GM21447 (cell line): ENCODE measurements around the gene BHMT2.

Source experiments
- ATAC-seq: cut with Tn5 transposase; IDR thresholded peaks from one replicate; pipeline ENCODE4 v1.9.1; 2021; ENCODE audit not compliant: unreplicated experiment

The BHMT2 gene, protein sequence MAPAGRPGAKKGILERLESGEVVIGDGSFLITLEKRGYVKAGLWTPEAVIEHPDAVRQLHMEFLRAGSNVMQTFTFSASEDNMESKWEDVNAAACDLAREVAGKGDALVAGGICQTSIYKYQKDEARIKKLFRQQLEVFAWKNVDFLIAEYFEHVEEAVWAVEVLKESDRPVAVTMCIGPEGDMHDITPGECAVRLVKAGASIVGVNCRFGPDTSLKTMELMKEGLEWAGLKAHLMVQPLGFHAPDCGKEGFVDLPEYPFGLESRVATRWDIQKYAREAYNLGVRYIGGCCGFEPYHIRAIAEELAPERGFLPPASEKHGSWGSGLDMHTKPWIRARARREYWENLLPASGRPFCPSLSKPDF

DNA sequence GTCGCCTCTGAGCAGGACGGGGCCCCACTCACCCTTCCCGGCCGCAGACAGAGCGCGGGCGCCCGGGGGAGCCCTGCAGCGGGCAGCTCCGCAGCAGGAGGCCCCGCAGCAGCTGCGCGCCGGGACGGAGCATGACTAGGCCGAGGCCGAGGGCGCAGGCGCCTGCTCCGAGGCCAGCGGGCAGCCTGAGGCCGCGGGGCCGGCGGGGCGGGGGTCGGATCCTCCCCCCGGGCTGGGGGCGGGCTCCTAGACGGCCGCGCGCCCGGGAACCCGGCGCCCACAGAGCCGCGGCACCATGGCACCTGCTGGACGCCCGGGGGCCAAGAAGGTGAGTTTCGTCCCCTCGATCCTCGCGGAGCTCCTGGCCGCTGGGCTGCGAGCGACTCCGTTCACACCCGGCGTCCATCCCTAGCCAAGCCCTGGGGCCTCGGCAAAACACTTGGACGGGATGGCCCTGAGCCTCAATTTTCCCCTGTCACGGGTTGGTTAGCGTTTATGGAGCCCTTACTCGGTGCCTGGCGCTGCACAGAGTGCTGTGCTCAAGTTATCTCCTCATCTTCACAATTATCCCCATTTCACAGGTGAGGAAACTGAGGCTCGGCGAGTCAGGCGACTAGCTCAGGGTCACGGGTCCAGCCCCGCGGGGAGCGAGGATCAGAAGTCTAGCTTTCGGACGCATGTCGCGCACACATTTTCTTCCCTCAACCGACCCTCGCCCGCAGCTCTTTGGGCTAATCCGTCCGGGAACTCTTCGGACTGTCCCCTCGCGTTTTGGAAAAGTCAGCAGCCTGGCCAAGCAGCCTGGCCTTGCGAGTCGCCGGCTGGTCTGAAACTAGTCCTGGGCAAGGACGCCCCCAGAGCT, at the start of gene BHMT2, which contains the start of gene DMGDH:
BHMT2 (plus strand) TSS at position 280 of the 862 bp plus-strand sequence; CDS start at position 296, 16 bp downstream.
DMGDH (minus strand) TSS at position 187 of the 862 bp plus-strand sequence; CDS start at position 133, 54 bp downstream.
- ATAC-seq, result no peak

DNA sequence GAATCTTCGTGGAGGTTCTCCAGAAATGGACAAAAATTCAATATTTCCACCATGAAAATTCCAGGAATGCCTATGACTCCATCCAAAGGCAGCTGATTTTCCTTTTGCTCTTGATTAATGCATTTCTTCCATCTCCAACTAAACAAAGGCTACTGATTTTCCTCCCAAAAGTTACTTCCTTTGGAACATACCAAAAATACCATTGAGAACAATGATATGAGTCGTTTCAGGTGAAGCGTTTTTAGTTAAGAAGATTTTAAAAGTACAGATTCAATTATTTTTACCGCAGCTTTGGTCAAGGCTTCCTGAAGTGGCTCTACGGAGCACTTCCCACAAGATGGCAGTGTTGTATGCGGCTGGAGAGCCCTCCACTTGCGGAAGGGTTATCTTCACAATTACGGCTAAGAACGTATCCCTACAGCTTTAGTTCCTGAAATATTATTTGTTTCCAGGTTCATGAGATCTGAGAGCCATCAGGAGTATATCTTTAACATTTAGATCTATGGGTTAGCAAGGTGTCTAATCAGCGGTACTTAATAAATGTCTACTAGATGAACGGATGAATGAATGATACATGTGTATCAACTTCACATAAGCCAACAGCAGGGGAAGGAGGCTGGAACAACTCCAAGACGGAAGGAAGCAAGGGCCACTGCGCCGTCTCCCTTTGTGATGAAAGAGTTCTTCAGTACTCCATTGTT, 48.6 kb upstream of the BHMT2 start:
- peak; percentile 53 for ATAC-seq

DNA sequence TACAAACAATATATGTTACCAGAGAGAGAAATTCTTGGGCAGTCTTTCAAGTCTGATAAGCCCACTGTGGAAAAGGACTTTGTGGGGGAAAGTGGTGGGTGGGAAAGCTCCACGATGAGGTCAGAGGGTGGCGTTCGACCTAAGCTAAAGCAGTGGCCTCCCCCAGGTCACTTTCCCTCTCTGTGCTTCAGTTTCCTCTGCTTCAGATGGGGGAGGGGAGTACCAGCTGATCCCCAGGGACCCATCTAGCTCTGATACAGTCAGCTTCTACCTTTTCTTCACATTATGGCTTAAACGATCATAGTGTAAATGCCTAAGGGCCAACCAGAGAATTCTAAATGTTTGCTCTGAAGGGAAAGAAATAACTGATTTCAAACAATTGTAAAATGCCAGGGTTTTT, 47.8 kb upstream of the BHMT2 start:
- ATAC-seq, result no peak

DNA sequence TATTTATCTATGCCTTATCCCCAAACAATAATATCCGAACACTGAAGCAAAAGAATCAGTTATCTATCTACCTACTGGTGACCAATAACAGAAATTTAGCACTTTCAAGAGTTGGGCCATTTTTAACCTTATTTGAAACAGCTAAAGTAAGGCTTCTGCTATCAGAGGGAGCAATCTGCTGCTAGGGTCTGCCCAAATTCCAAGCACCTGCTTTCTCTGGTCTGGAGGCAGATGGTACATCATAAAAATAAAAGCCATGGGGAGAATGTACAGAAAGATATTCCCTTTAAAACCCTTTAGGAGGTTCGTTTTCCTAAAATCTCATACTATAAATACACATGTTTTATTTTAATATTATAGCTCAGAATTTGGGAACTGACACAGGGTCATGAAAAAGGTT, 46.8 kb upstream of the BHMT2 start:
- ATAC-seq, result no peak

DNA sequence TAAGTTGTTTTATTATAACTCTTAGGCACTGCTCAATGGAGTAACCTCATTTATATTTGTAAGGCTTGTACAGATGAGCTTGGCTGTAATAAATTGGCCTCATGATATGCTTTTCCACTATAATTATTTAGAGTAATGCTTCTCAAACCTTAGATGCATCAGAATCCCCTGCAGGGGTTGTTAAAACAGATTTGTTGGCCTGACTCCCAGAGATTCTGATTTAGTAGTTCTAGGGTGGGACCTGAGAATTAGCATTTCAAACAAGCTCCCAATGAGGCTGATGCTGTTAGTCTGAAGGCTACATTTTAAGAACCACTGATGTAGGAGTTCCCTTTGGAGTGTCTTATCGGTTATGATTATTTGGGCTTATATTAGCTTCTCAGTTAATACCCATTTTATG, 46.2 kb upstream of the BHMT2 start:
- ATAC-seq, result no peak

DNA sequence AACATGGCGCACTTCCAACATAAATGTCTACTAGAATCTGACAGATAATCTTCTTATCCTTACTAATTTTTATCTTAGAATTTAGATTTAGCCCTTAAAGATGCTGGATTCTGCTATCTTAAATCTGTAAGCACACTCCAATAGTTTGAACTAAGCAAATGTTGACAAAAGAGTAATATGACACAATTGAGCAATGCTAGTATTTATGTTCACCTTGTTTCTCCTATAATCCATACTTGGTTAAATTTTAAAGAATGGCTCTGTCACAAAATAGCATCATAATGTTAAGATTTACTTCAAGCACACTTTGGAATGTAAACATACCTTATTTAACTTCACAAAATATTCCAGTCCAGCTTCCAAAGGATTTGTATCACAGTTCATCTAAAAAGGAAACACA, 45.6 kb upstream of the BHMT2 start:
- no peak for ATAC-seq

DNA sequence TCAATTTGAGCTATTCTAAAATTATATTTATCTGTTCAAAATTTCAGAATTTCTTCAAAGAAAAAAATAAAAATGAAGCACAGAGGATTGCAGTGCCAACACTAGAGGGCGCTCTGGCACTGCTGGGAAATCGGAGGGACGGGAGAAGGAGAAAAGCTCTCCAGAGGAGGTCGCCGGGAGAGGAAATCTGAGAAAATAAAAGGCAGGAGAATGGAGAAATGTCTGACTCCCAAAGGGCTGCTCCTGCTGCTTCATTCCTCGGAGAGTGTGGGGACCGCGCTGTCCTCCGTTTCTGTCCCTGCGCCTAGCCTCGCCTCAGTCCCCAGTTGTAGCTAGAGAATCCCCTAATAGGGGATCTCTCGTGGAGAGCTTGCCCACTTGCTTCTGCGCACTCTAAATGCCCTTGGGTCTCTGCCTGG, 44.5 kb upstream of the BHMT2 start:
- ATAC-seq, result no peak

DNA sequence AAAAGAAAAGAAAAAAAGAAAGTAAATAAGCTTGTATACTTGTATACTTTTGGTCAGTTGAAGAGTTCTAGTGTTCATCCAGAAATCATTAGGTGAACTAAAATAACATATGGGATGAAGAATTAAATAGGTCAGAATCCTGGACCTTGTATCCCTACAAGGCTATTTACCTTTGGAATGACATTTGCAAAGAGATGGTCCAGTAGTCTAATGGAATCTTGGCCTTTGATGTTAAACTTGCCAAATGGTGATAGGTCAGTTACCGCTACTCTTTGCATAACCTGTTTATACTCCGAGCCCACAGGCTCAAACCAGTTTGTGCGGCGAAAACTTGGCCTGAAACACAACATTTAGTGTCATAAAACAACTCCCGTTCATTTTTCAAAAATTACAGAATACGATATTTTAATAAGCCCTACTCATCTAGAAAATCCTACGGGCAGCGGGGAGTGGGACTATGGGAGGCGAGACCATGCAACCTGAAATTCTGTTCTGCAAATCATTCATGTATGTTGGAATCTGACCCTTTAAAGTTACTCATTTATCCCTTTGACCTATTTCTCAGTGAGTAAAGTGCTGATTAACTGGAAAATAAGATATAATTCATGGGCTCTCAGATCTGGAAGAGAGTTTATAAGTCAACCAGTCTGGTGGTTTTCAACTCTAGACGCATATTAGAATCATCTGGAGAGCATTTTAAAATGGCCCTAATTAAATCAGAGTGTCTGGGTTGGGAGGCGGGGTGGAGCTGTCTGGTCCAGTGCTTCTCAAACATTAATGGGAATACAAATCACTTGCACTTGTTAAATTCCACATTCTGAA, 38.7 kb upstream of the BHMT2 start:
- ATAC-seq, result no peak

DNA sequence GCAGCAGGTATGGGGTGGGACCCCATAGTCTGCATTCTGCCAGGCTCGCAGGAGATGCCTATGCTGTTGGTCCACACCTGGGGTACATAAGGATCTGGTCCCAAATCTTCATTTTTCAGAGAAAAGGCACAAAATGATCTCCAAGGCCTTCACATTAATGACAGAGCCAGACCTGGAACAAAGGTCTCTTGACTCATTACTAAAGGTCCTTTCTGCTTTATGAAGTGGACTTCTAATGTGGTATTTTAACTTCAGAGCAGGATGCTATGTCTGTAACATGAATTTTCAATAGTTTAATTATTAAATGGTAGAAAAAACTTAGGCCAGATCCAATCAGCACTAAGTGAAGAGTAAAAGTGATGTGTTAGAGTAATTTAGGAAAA, 38.1 kb upstream of the BHMT2 start:
- no peak for ATAC-seq

DNA sequence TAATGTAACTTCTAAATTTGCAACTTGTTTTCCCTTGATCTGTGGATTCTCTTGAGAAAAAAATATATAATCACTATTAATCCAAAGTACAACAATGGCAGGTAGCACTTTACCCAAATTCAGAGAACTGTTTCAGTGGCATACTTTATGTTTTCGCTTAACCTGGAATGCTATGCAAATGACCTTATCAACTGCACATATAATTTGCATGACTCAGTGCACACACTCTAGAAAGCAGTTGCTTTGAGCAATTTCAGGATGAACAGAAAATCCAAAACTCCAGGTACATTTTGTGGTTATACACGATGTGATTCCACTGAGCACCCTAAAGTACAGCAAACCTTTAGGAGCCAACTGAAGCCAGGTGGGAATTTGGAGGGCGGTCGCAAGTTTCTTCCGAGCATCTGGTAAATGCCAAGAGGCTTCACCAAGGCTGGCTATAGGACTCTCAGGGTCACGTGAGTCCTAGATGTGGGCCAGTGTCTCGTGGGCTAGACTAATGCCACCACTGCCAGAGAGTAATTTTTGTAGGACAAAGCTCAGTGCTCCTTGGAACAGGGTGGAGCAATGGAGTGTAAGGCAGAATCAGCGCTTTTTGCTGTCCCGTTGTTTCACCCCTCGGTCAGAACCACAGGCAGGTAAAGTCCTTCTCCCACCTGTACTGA, 37.4 kb upstream of the BHMT2 start:
- no peak for ATAC-seq

DNA sequence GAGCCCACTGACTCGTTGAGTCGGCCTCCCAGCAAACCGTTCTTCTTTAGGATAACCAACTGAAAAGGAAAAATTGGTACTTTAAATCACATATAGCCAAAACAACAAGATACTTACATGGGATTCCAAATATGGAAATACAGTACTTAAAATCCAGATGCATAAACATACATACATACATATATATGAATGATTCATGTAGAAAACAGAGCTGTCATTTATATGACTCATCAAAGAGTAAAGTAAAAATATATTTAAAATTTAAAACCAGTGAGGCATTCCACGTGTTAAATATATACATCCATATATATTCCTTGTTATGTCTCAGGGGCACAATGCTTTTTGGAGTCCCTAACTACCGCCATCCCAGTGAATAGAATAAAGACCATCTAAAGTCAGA, 36.8 kb upstream of the BHMT2 start:
- no peak for ATAC-seq

DNA sequence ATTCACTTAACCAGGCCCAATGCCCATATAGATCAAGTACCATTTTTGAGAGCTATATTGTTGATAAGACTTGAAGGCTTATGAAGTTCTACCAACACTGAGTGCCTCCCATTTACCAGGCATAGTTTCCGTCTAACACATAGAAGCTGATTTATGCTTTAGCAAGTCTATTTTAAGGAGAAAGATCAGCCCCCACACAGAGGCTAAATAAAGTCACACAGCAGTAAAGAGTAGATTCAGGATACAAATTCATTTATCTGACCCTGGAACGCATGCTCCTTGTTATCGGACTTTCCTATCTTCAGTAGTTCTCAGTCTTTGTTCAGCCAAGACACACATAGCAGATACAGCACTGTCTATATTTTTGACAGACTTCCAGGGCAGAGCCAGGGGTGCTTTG, 34.3 kb upstream of the BHMT2 start:
- ATAC-seq, result no peak

DNA sequence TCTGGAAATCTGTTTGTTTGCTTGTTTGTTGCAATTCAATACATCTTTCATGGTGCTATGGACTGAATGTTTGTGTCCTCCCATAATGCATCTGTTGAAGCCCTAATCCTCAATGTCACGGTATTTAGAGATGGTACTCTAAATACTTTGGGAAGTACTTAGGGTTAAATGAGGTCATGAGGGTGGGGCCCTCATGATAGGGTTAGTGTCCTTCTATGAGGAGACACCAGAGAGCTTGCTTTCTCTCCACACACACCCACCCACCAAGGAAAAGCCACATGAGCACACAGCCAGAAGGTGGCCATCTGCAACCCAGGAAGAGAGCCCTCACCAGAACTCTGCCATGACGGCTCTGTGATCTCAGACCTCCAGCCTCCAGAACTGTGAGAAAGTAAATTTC, 32.8 kb upstream of the BHMT2 start:
- ATAC-seq, result no peak

DNA sequence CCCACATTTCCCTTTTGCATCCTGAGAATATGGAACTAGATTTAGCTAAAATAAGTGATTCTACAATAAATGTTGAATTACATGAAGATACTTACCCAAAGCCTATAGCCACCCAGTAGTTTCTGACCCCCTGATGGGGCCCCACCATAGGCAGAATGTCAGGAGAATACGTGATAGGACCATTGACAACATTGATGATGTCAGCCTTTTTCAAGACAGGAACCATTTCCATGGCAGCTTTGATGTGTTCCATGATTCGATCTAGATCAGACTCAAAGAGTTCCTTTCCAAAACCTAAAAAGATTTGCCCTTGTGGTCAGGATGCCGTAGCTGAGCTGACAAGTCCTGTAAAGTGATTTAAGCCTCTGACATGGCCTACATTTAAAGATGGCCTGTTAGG, 27.4 kb upstream of the BHMT2 start:
- no peak for ATAC-seq

DNA sequence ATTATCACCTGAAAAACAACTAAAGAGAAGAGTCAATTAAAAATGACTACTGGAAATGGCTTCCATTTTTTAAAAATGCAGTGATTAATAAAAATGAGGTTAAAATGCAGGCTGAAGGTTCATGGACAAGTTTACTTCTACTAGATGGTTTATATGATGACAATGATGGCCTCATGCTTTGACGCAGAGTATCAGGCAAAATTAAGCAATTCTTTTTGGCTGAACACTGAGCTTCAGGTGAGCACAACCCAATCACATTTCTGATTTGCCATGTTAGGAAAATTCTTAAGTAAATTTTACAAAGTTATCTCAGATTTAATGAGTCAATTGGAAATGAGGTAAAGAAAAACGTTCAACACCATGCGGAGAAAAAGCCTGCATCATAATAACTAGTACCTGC, 22.4 kb upstream of the BHMT2 start:
- ATAC-seq, result no peak

DNA sequence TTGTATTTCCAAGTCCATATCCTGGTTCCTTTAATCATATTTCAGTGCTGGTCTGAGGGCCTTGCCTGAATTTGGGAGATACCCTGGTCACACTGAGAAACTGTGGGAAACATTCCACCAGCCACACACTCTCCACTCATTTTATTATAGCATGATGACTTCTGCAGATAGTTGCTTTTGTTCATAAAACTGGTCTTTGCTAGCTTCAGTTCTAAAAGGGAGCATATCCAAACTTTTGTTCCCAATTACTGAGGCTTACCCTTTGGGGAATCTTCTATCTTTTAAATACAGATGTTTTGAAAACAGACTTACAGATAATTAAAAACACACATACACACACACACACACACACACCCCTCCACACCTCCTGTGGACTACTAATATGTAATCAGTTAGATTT, 21.1 kb upstream of the BHMT2 start:
- ATAC-seq, result no peak

DNA sequence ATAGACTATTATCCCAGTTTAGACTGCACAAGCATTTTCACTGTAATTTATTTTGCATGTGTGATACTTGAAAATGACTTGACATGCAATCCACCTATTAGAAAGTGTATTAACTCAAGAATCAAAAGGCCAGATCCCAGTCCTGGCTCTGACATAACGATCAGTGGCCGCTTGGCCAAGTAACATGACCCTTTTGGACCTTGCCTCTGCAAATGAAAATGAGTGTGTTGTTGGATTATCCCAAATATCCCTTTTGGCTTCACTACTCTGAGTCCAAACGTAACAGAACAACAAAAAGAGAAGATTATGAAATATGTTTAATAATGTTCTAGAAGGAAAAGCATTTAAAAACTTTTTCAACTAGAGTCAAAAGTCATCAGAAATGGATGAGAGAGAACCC, 19.1 kb upstream of the BHMT2 start:
- no peak for ATAC-seq

DNA sequence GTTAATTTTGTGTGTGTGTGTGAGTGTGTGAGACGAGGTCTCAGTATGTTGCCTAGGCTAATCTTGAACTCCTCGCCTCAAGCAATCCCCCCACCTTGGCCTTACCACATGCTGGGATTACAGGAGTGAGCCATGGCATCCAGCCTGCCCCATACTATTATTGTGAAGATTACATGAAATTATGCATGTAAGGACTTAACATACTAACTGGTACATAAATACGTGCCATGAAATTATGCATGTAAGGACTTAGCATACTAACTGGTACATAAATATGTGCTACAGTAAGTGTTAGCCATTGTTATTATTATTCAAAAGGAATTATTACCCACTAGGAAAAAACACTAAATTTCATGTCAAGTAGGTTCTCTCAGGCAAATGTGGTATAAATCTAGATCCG, 16.2 kb upstream of the BHMT2 start:
- ATAC-seq, result no peak

DNA sequence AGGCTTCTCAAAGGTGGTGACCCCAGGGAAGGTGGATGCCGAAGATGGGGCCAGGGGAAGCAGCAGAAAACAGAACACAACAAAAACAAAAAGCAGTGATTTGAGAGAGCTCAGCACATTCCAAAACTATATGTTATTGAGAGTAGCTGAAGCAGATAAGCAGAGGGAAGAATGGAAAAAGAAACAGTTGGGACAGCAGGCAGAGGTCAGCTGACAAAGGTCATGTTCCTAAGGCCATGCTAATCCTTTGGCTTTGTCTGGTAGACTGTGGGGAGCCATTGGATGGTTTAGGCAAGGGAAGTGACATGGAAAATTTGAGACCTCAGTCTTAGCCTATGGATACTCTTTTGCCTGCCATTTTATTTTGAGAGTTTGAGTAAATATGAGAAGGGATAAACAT, 14.6 kb upstream of the BHMT2 start:
- ATAC-seq, result no peak

DNA sequence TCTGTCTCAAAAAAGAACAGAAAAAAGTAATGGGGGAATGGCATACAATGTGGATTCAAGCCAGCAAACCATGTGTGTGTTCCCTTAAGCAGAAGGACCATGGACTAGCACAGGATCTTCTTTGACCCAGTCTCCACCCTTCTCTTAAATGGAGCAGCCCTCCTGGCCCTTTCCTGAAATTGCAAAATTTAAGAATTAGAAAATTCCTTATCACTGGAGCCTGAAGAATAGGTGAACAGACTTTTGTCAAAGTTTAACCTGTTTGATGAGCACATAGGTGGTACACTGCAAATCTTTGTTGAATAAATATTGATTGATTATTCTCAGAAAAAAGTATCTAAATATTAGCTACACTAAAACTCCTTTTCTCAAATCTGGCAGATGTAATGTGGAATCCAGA, 12.7 kb upstream of the BHMT2 start:
- ATAC-seq, result no peak
